Activated naive CD4-positive, alpha-beta T cell treated with anti-CD3 and anti-CD28 coated beads, Interleukin-2, amount 50 U/mL, for 24 hours (primary cell): Measurements from ENCODE around the gene NEK8.
A peak's percentile ranks its signal among the peaks of the same experiment; 100 is the strongest.
"Not testable (repeated sequence)": the region's sequence is repeated elsewhere in the genome, so short reads cannot be mapped to it uniquely, and the experiment has no call there.

Source experiments
- H3K27ac Mint-ChIP-seq: one replicate; pipeline ENCODE4 v1.8.0; 2021; ENCODE audit warnings: mild to moderate bottlenecking, mixed read lengths
- H3K27me3 Mint-ChIP-seq: one replicate; pipeline ENCODE4 v1.8.0; 2021; ENCODE audit warnings: mixed read lengths
- H3K36me3 Mint-ChIP-seq: one replicate; pipeline ENCODE4 v1.8.0; 2021; ENCODE audit warnings: mixed read lengths
- H3K4me1 Mint-ChIP-seq: one replicate; pipeline ENCODE4 v1.8.0; 2021; ENCODE audit warnings: mixed read lengths
- H3K4me3 Mint-ChIP-seq: one replicate; pipeline ENCODE4 v1.8.0; 2021; ENCODE audit warnings: mild to moderate bottlenecking, mixed read lengths
- H3K9me3 Mint-ChIP-seq: one replicate; pipeline ENCODE4 v1.8.0; 2021; ENCODE audit warnings: mixed read lengths

Gene NEK8

GRCh38 chr17:28733346-28733745 lies 4.8 kb downstream of the NEK8 start:
- Mint-ChIP-seq H3K27me3 (no peaks in the 10 kb centered on the region), H3K4me1 (peaks cover 15% of the 10 kb centered on the region), H3K36me3 (peaks cover 4% of the 10 kb centered on the region)

GRCh38 chr17:28734712-28735241 lies 6.2 kb downstream of the NEK8 start:
- Mint-ChIP-seq H3K9me3 (no peaks in the 10 kb centered on the region), H3K36me3 (peaks cover 6% of the 10 kb centered on the region), H3K27me3 (no peaks in the 10 kb centered on the region), H3K4me1 (peaks cover 17% of the 10 kb centered on the region), H3K27ac (no peak overlapping the region), H3K4me3 (no peak overlapping the region)

More at GRCh38 chr17:28733346-28733745, 4.8 kb downstream of the NEK8 start:
- H3K27ac Mint-ChIP-seq, result no peak overlapping the region
- H3K9me3 Mint-ChIP-seq, result no peaks in the 10 kb centered on the region
- H3K4me3 Mint-ChIP-seq, result no peak overlapping the region

DNA sequence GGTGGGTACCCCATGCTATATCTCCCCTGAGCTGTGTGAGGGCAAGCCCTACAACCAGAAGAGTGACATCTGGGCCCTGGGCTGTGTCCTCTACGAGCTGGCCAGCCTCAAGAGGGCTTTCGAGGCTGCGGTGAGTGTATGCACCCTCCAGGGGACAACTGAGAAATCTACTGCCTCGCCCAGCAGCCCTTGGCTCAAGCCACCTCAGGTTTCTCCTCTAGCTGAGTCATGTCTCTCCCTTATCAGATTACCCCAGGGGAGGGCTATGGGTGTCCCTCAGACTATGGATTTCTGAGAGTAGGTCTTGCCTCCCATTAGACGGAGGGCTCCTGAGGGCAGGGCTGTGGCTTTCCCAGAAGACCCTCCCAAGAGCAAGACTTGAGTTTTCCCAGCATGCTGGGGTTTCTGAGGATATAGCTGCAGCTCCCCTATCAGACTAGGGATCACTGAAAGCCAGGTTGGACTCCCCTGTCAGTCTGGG lies 6.7 kb downstream of the NEK8 start:
- Mint-ChIP-seq H3K27ac (no peak overlapping the region), H3K4me1 (peaks cover 15% of the 10 kb centered on the region)

DNA sequence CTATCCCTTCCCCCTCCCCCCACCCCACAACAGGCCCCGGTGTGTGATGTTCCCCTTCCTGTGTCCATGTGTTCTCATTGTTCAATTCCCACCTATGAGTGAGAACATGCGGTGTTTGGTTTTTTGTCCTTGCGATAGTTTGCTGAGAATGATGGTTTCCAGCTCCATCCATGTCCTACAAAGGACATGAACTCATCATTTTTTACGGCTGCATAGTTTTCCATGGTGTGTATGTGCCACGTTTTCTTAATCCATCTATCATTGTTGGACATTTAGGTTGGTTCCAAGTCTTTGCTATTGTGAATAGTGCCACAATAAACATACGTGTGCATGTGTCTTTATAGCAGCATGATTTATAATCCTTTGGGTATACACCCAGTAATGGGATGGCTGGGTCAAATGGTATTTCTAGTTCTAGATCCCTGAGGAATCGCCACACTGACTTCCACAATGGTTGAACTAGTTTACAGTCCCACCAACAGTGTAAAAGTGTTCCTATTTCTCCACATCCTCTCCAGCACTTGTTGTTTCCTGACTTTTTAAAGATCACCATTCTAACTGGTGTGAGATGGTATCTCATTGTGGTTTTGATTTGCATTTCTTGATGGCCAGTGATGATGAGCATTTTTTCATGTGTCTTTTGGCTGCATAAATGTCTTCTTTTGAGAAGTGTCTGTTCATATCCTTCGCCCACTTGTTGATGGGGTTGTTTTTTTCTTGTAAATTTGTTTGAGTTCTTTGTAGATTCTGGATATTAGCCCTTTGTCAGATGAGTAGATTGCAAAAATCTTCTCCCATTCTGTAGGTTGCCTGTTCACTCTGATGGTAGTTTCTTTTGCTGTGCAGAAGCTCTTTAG lies 7.6 kb downstream of the NEK8 start:
- not testable (repeated sequence) for H3K36me3 Mint-ChIP-seq, H3K27me3 Mint-ChIP-seq, H3K9me3 Mint-ChIP-seq, H3K27ac Mint-ChIP-seq, H3K4me3 Mint-ChIP-seq
- H3K4me1 Mint-ChIP-seq, result peaks cover 15% of the 10 kb centered on the region

More for the DNA sequence above, 6.7 kb downstream of the NEK8 start:
- no peaks in the 10 kb centered on the region for H3K9me3 Mint-ChIP-seq
- no peaks in the 10 kb centered on the region for H3K27me3 Mint-ChIP-seq
- H3K4me3 Mint-ChIP-seq, result no peak overlapping the region
- H3K36me3 Mint-ChIP-seq, result peaks cover 6% of the 10 kb centered on the region

DNA sequence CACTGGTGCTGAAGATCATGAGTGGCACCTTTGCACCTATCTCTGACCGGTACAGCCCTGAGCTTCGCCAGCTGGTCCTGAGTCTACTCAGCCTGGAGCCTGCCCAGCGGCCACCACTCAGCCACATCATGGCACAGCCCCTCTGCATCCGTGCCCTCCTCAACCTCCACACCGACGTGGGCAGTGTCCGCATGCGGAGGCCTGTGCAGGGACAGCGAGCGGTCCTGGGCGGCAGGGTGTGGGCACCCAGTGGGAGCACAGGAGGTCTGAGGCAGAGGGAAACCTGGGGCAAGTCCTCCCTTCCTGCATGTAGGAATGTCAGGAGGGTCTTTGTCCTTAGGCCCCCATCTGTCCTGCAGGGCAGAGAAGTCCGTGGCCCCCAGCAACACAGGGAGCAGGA lies 8.7 kb downstream of the NEK8 start:
- H3K27ac Mint-ChIP-seq, result no peak overlapping the region
- H3K4me1 Mint-ChIP-seq, result peaks cover 15% of the 10 kb centered on the region
- no peaks in the 10 kb centered on the region for H3K9me3 Mint-ChIP-seq
- H3K4me3 Mint-ChIP-seq, result no peak overlapping the region
- H3K27me3 Mint-ChIP-seq, result no peaks in the 10 kb centered on the region
- peaks cover 6% of the 10 kb centered on the region for H3K36me3 Mint-ChIP-seq

DNA sequence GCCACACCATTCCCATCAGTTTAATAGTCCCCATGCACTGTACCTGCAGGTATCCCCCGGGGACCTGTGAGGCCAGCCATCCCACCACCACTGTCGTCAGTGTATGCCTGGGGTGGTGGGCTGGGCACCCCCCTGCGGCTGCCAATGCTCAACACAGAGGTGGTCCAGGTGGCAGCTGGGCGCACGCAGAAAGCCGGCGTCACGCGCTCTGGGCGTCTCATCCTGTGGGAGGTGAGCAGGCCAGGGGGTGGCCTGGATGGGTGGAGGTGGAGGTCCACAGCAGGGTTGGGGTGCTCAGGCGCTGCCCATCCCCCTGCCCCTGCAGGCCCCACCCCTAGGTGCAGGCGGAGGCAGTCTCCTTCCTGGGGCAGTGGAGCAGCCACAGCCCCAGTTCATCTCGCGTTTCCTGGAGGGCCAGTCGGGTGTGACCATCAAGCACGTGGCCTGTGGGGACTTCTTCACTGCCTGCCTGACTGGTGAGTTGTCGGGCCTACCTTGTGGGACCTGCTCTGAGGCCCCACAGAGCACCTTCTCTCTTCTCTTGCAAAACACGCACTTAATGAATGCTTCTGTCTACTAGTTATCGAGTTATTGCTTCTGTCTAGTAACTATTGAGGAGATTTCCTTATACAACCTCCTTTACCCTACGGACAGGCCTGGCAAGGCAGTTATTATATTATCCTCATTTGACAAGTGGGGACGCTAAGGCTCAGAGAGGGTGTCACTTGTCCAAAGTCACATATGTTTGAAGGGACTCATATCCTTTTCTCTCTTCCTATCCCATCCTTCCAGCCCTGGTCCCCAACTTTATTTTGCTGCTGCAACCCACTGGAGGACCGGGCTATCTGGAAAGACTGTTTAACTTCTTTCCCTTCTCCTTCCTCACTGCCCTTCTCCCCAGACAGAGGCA lies 9.4 kb downstream of the NEK8 start:
- H3K27ac Mint-ChIP-seq, result peak overlapping the region; percentile 91
- H3K4me1 Mint-ChIP-seq, result peaks cover 15% of the 10 kb centered on the region
- peak overlapping the region; percentile 71 for H3K4me3 Mint-ChIP-seq
- H3K9me3 Mint-ChIP-seq, result no peaks in the 10 kb centered on the region
- peaks cover 6% of the 10 kb centered on the region for H3K36me3 Mint-ChIP-seq
- no peaks in the 10 kb centered on the region for H3K27me3 Mint-ChIP-seq

DNA sequence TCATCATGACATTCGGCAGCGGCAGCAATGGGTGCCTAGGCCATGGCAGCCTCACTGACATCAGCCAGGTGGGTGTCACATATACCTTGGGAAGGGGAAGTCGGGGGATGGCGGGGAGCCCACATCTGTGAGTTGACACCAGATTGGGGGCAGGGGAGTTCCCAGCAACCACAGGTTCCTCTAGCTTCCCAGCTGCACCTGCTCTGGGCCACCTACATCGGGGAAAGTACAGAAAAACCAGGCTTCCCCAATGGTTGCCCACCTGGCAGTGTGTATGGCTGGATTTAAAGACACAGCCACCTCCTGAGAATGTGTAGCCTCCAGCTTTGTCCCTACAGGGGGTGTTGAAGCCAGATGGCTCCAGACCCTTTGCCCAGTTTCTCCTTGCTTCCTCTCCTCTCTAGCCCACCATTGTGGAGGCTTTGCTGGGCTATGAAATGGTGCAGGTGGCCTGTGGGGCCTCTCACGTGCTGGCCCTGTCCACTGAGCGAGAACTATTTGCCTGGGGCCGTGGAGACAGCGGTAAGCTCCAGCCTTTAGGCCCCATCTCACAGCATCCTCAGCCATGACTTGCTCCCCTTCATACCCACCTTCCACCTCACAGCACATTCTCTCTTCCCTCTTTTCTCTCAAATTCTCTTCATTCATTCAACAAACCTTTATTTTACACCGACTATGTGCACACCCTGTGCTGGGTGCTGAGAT lies 10.2 kb downstream of the NEK8 start:
- Mint-ChIP-seq H3K4me1 (peaks cover 15% of the 10 kb centered on the region), H3K4me3 (peak overlapping the region; percentile 71), H3K27me3 (no peaks in the 10 kb centered on the region), H3K36me3 (peaks cover 4% of the 10 kb centered on the region), H3K27ac (peak overlapping the region; percentile 91), H3K9me3 (no peaks in the 10 kb centered on the region)

DNA sequence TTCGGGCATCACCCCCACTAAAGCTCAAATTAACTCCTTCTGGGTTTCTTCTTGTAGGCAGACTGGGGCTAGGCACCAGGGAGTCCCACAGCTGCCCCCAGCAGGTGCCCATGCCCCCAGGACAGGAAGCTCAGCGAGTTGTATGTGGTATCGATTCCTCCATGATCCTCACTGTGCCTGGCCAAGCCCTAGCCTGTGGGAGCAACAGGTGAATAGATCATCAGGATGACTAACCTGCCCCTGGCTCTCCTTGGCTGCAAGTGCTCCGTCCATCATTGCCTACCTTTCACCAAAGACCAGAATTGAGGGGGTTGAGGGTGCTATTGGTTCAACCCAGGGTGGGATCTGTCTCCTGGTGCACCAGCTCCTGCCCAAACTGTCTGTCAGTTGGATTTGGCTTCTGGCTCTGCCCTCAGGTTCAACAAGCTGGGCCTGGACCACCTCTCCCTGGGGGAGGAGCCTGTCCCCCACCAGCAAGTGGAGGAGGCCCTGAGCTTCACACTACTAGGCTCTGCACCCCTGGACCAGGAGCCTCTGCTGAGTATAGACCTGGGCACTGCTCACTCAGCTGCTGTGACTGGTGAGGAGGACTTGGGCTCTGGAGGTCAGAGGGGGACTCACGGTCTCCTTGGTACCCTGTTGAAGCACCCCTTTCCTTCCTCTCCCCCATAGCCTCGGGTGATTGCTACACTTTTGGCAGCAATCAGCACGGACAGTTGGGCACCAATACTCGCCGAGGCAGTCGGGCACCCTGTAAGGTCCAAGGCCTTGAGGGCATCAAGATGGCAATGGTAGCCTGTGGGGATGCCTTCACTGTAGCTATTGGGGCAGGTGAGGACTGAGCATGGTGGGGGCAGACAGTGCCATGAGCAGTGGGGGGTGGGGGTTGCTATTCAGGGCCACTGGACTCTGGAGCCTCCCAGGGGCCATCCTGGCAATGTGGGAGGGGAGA lies 12.1 kb downstream of the NEK8 start:
- no peaks in the 10 kb centered on the region for H3K9me3 Mint-ChIP-seq
- no peak overlapping the region for H3K27ac Mint-ChIP-seq
- H3K4me3 Mint-ChIP-seq, result no peak overlapping the region

DNA sequence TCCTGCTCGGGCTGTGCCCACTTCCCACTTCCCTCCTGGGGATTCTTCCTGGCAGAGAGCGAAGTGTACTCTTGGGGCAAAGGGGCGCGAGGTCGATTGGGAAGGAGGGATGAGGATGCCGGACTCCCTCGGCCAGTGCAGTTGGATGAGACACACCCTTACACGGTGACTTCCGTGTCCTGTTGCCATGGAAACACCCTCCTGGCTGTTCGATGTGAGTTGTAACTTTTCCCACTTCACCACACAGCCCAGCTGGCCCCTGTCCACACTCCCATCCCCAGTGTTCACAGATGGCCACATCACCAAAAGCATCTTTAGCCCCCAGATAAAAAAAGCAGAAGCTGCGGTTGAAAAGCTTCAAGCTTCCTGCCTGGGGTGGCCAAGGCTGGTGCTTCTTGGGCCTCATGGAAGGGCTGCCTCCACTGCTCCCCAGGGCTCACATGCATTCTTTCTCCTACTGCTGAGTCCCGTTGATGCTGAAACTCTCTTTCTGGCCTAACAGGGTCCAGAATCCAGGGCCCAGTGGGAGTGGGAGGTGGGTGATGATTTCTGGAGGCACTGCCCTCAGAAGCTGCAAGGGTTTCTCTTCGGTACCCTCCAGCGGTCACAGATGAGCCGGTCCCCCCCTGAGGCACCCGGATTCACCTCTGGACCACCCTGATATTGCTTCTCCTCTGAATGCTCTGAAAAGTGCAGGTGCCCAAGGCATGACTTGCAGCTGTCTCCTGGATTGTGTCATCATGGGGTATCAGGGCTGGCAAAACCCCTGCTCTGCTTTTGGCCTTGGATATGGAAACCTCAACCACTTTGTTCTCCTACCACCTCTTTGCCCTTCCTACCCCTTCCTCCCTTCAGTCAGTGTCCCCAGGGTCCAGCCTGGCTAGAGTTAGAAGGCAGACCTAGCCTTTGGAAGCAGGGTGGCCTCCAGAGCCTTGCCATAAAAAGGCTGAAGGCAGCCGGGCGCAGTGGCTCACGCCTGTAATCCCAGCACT lies 13.1 kb downstream of the NEK8 start:
- Mint-ChIP-seq H3K27ac (no peak overlapping the region), H3K36me3 (peaks cover 2% of the 10 kb centered on the region), H3K4me1 (peaks cover 21% of the 10 kb centered on the region), H3K27me3 (no peaks in the 10 kb centered on the region), H3K4me3 (no peak overlapping the region), H3K9me3 (no peaks in the 10 kb centered on the region)

More for the DNA sequence above, 12.1 kb downstream of the NEK8 start:
- Mint-ChIP-seq H3K4me1 (peaks cover 15% of the 10 kb centered on the region), H3K27me3 (no peaks in the 10 kb centered on the region), H3K36me3 (peaks cover 2% of the 10 kb centered on the region)

- Mint-ChIP-seq H3K4me1 (peaks cover 15% of the 10 kb centered on the region), H3K27ac (peak within 1 kb of the TSS; percentile 94), H3K4me3 (peak within 1 kb of the TSS; percentile 92), H3K36me3 (peaks cover 3% of the 10 kb centered on the region), H3K9me3 (no peaks in the 10 kb centered on the region), H3K27me3 (no peaks in the 10 kb centered on the region)
Observed at GRCh38 chr17:28743243-28744103, 14.9 kb downstream of the NEK8 start, which contains the start of gene TRAF4. TSS of gene TRAF4 (plus strand) at chr17:28744011. CDS start at chr17:28744113, 102 bp downstream.

DNA sequence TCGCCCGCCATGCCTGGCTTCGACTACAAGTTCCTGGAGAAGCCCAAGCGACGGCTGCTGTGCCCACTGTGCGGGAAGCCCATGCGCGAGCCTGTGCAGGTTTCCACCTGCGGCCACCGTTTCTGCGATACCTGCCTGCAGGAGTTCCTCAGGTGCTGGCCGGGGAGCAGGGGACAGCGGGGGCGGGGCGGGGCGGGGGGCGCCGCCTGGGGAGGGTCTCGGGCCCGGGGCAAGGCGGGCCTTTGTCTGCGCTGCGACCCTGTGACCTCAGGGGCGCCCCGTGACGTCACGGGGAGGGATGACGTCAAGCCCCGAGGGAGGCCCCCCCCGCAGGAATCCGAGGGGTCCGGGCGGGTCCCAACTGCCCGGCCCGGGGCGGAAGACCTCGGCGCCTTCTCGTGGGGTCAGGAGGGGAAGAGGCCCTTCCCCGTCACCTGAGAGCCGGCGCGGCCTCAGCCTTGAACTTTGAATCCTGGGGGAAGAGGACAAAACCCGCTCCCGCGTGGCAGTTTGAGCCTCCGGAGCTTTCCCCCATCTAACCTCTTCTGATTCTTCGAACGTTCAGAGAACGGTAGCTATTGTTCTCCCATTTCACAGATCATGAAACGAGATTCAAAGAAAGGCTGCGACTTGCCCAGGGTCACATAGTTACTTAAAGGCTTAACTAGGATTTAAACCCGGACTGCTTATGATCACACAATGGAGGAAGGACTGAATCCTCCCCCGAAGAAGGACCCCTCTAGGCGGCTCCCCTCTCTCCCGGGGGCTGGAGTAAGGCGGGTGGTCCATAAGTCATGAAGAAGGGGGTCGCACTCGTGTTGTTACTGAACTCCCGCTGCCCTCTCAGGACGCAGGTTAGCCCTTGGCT lies 15.8 kb downstream of the NEK8 start:
- Mint-ChIP-seq H3K27ac (peak overlapping the region; percentile 94), H3K36me3 (peaks cover 2% of the 10 kb centered on the region), H3K27me3 (no peaks in the 10 kb centered on the region)

More for the DNA sequence above, 15.8 kb downstream of the NEK8 start:
- Mint-ChIP-seq H3K9me3 (no peaks in the 10 kb centered on the region), H3K4me3 (peak overlapping the region; percentile 92), H3K4me1 (peaks cover 11% of the 10 kb centered on the region)
